Measurements from ENCODE around the gene TCP10L. TPM values are rescaled to one million over a fixed set of nuclear protein-coding genes. Genes with fewer than 3 reads are reported as not detected.

The TCP10L gene
- total and polyA plus RNA-seq, 10 of the 15 experiments (the other 5 are each of a cell fraction or from before 2014, with no cell fraction given) = 0.11 to 0.45 (median 0.19) TPM; not detected in 3

DNA sequence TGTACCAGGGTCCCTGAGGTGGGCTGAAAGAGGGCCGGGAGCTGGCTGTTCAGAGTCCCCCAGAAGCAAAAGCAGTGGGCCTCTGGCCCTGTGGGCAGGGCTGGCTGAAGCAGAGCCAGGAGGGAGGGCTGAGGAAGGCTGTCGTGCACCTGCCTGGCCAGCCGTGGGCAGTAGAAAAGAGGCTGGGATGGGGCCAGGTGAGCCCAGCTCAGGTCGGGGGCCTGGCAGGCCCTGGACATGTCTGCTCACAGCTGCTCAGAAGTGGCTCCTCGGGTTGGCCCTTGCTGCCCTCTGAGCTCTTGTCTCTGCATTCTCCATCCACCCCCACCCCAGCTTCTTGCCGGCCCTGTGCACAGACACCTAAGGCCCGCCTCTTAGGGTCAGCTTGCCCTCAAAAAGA lies 60.0 kb downstream of the TCP10L start:
- ATAC-seq (no peak), DNase-seq (ENCODE audit: low read depth, low spot score) (no peak), FAIRE-seq (no peak)
- Histone ChIP-seq H3K4me1 (ENCODE audit: control insufficient read depth, insufficient read depth, low read length) (no peaks in the 10 kb centered on the region), H3K27me3 (replicated peaks in 1 of 2; ENCODE audit: control insufficient read depth in 2 of 2, insufficient read depth in 2 of 2, low read length in 1 of 2) (no peaks in the 10 kb centered on the region), H3K9me3 (replicated peaks; ENCODE audit: control insufficient read depth, insufficient read depth, low read length) (no peaks in the 10 kb centered on the region), H3K4me2 (ENCODE audit: control insufficient read depth, insufficient read depth) (no peak overlapping the region), H3K79me2 (ENCODE audit: control insufficient read depth, insufficient read depth, low read length) (no peaks in the 10 kb centered on the region), H4K20me1 (ENCODE audit: control insufficient read depth, insufficient read depth) (no peaks in the 10 kb centered on the region), H3K27ac (ENCODE audit: control insufficient read depth, insufficient read depth) (no peak overlapping the region), H2AFZ (ENCODE audit: control insufficient read depth, low read depth, low read length) (no peak overlapping the region), H3K4me3 (no peak overlapping the region), H3K9ac (ENCODE audit: control insufficient read depth, insufficient read depth, low read length) (no peak overlapping the region), H3K36me3 (ENCODE audit: control insufficient read depth in 2 of 2, insufficient read depth in 2 of 2, low read length in 1 of 2) (no peaks in the 10 kb centered on the region)
- POLR2A ChIA-PET = no interaction called here
- CTCF ChIA-PET = no interaction called here
- no peak for TF ChIP-seq PAX8 (IDR thresholded peaks at IDR 0.05)
- no peak for TF ChIP-seq EP300 (IDR thresholded peaks at IDR 0.05; ENCODE audit: borderline replicate concordance in 1 of 2, control insufficient read depth in 1 of 2, low read depth in 2 of 2, low read length in 2 of 2)
- no peak for TF ChIP-seq SUZ12 (IDR thresholded peaks at IDR 0.05; ENCODE audit: unreplicated experiment)
- WGBS (ENCODE audit: insufficient coverage, insufficient replicate concordance, low lambda C conversion rate, missing lambda C conversion rate) = 33% methylated on average over 7 of the region's 7 CpGs
- intact Hi-C loops (cut with micrococcal nuclease; ENCODE audit: unreplicated experiment) (no loop called here), in situ Hi-C loops (cut with MboI) (no loop called here)
- RAD21 ChIA-PET (ENCODE audit: unreplicated experiment) = no interaction called here
- no TSS peak for BruUV-seq (replicated peaks)
- SMC1A ChIA-PET (ENCODE audit: uncharacterized antibody, unreplicated experiment) = interaction anchor here (1.3 kb wide), 1 partner anchor 11 kb away, joined by 3 read pairs; no protein-coding TSS in a partner anchor

DNA sequence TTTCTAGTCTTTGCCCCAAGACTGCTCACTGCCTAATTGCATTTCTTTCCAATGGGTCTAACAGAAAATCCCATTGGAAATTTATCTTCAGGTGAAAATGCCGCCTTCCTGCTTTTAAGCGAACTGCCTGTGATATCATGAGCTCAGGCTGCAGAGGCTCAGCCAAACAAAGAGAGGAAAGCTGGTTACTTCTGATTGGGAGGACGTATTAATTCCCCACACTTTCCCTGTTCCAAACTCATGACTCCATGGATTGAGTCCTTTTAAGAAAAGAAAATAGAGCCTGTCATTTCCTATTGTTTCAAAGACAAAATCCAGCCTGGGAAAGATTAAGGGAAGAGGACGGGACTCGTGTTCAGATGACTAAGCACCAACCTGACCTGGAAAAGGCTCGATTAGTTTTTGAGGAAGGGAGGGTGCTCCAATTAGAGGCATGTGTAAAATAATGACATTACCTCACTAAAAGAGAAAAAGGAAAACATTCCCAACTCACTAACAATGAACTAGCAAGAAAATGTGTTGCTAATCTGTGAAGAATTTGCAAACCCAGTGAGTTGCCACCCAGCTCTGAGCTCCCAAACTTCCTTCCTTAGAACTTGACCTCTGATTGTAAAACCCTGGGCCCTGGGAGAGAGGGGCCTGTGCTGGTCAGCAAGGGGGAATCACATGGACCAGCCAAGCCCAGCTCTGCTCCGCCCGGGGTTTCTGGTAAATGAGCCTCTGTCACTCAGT lies 61.2 kb downstream of the TCP10L start:
- 43% methylated on average over 8 of the region's 8 CpGs for WGBS (ENCODE audit: insufficient coverage, insufficient replicate concordance, low lambda C conversion rate, missing lambda C conversion rate)
- ATAC-seq (no peak), FAIRE-seq (no peak), DNase-seq (ENCODE audit: low read depth, low spot score) (no peak)
- no peak overlapping the region for H2AFZ ChIP-seq (ENCODE audit: control insufficient read depth, low read depth, low read length)
- no TSS peak for BruUV-seq (replicated peaks)
- no peaks in the 10 kb centered on the region for H3K9me3 ChIP-seq (replicated peaks; ENCODE audit: control insufficient read depth, insufficient read depth, low read length)
- POLR2A ChIA-PET = interaction anchor here (0.6 kb wide), 1 partner anchor 8 kb away, joined by 4 read pairs; no protein-coding TSS in a partner anchor
- intact Hi-C loops (cut with micrococcal nuclease; ENCODE audit: unreplicated experiment) = no loop called here
- no peak overlapping the region for H3K4me3 ChIP-seq
- CTCF ChIA-PET = interaction anchor here (1.3 kb wide), 1 partner anchor 47 kb away, joined by 3 read pairs; no protein-coding TSS in a partner anchor
- H4K20me1 ChIP-seq (ENCODE audit: control insufficient read depth, insufficient read depth) = no peaks in the 10 kb centered on the region
- in situ Hi-C loops (cut with MboI) = no loop called here
- SMC1A ChIA-PET (ENCODE audit: uncharacterized antibody, unreplicated experiment) = interaction anchor here (1.3 kb wide), 1 partner anchor 9 kb away, joined by 3 read pairs; no protein-coding TSS in a partner anchor
- no peaks in the 10 kb centered on the region for H3K79me2 ChIP-seq (ENCODE audit: control insufficient read depth, insufficient read depth, low read length)
- no peak overlapping the region for H3K27ac ChIP-seq (ENCODE audit: control insufficient read depth, insufficient read depth)
- no peaks in the 10 kb centered on the region for H3K4me1 ChIP-seq (ENCODE audit: control insufficient read depth, insufficient read depth, low read length)
- H3K4me2 ChIP-seq (ENCODE audit: control insufficient read depth, insufficient read depth) = no peak overlapping the region
- no peak overlapping the region for H3K9ac ChIP-seq (ENCODE audit: control insufficient read depth, insufficient read depth, low read length)
- RAD21 ChIA-PET (ENCODE audit: unreplicated experiment) = no interaction called here
- H3K27me3 ChIP-seq (replicated peaks in 1 of 2; ENCODE audit: control insufficient read depth in 2 of 2, insufficient read depth in 2 of 2, low read length in 1 of 2) = no peaks in the 10 kb centered on the region
- no peaks in the 10 kb centered on the region for H3K36me3 ChIP-seq (ENCODE audit: control insufficient read depth in 2 of 2, insufficient read depth in 2 of 2, low read length in 1 of 2)
- TF ChIP-seq CHD1 (IDR thresholded peaks at IDR 0.05; ENCODE audit: low read depth, low read length) = no peak
- TF ChIP-seq IKZF1 (conservative IDR thresholded peaks at IDR 0.05) = no peak
- TF ChIP-seq POU2F2 (IDR thresholded peaks at IDR 0.05; ENCODE audit: borderline replicate concordance, low read depth, low read length) = no peak
- TF ChIP-seq, protein P1, sequence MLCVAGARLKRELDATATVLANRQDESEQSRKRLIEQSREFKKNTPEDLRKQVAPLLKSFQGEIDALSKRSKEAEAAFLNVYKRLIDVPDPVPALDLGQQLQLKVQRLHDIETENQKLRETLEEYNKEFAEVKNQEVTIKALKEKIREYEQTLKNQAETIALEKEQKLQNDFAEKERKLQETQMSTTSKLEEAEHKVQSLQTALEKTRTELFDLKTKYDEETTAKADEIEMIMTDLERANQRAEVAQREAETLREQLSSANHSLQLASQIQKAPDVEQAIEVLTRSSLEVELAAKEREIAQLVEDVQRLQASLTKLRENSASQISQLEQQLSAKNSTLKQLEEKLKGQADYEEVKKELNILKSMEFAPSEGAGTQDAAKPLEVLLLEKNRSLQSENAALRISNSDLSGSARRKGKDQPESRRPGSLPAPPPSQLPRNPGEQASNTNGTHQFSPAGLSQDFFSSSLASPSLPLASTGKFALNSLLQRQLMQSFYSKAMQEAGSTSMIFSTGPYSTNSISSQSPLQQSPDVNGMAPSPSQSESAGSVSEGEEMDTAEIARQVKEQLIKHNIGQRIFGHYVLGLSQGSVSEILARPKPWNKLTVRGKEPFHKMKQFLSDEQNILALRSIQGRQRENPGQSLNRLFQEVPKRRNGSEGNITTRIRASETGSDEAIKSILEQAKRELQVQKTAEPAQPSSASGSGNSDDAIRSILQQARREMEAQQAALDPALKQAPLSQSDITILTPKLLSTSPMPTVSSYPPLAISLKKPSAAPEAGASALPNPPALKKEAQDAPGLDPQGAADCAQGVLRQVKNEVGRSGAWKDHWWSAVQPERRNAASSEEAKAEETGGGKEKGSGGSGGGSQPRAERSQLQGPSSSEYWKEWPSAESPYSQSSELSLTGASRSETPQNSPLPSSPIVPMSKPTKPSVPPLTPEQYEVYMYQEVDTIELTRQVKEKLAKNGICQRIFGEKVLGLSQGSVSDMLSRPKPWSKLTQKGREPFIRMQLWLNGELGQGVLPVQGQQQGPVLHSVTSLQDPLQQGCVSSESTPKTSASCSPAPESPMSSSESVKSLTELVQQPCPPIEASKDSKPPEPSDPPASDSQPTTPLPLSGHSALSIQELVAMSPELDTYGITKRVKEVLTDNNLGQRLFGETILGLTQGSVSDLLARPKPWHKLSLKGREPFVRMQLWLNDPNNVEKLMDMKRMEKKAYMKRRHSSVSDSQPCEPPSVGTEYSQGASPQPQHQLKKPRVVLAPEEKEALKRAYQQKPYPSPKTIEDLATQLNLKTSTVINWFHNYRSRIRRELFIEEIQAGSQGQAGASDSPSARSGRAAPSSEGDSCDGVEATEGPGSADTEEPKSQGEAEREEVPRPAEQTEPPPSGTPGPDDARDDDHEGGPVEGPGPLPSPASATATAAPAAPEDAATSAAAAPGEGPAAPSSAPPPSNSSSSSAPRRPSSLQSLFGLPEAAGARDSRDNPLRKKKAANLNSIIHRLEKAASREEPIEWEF (IDR thresholded peaks at IDR 0.05; ENCODE audit: insufficient replicate concordance, low read depth, low read length) = no peak
- TF ChIP-seq DPF2 (IDR thresholded peaks at IDR 0.05) = no peak
- no peak for TF ChIP-seq ZBED1 (IDR thresholded peaks at IDR 0.05; ENCODE audit: borderline replicate concordance)
- no peak for TF ChIP-seq STAT1 (conservative IDR thresholded peaks at IDR 0.05)
- no peak for TF ChIP-seq NR2C2 (IDR thresholded peaks at IDR 0.05; ENCODE audit: borderline replicate concordance, control insufficient read depth, insufficient read length, low read depth)
- no peak for TF ChIP-seq JUNB (IDR thresholded peaks at IDR 0.05)
- no peak for TF ChIP-seq CHD2 (IDR thresholded peaks at IDR 0.05; ENCODE audit: borderline replicate concordance, low read depth, low read length)
